IMR-90 (cell line): Measurements from ENCODE around the gene SGMS1. TPM values are rescaled to one million over a fixed set of nuclear protein-coding genes. Genes with fewer than 3 reads are reported as not detected.

ENCODE experiments used
- ATAC-seq: fragments of 200-7000 bp; cut with Tn5 transposase; 2 replicates; pipeline ENCODE4 v1.9.1; 2020; ENCODE audit warnings: low read depth, mild to moderate bottlenecking, moderate library complexity
- BruUV-seq: library from RNA; stranded (reverse); fragments of 400-500 nt; replicated peaks from 2 replicates; lab custom pipeline; 2021; lab: Mats Ljungman, UMichigan
- CTCF ChIA-PET: fragments of 300-600 bp; formaldehyde crosslinking; extraction: SDS; loops from one replicate; lab custom pipeline; 2021; ENCODE audit warnings: antibody characterized with exemption; lab: Yijun Ruan, JAX
- POLR2A ChIA-PET: fragments of 300-600 bp; sonication (Branson Sonifier 250); formaldehyde crosslinking; loops from one replicate; lab custom pipeline; 2022; ENCODE audit warnings: antibody characterized with exemption; ENCODE audit not compliant: unreplicated experiment; lab: Charles Lee
- DNase-seq: peaks from one replicate; pipeline ENCODE4 v3.0.0; 2013
- H2AFZ ChIP-seq: replicated peaks from 2 replicates; pipeline ENCODE3; 2013; ENCODE audit warnings: low read length, mild to moderate bottlenecking; ENCODE audit not compliant: poor library complexity
- H2AK5ac ChIP-seq: 2 replicates; pipeline ENCODE4 v1.6.1; 2013; ENCODE audit warnings: low read depth, low read length, inconsistent platforms
- H2AK9ac ChIP-seq: replicated peaks from 2 replicates; pipeline ENCODE3; 2013; ENCODE audit warnings: mild to moderate bottlenecking, low read depth, low read length, moderate library complexity; ENCODE audit not compliant: poor library complexity
- H2BK120ac ChIP-seq: 2 replicates; pipeline ENCODE4 v1.6.1; 2013; ENCODE audit warnings: low read depth, low read length, inconsistent platforms
- H2BK15ac ChIP-seq: 3 replicates; pipeline ENCODE4 v1.6.1; 2013; ENCODE audit warnings: low read depth, low read length, inconsistent platforms
- H2BK20ac ChIP-seq: 2 replicates; pipeline ENCODE4 v1.6.1; 2013; ENCODE audit warnings: low read depth, mild to moderate bottlenecking, inconsistent platforms, low read length, moderate library complexity
- H2BK5ac ChIP-seq: 2 replicates; pipeline ENCODE4 v1.6.1; 2013; ENCODE audit warnings: mild to moderate bottlenecking, low read depth, low read length, inconsistent platforms; ENCODE audit not compliant: poor library complexity, severe bottlenecking
- H3K14ac ChIP-seq: replicated peaks from 2 replicates; pipeline ENCODE4 v1.6.1; 2013; ENCODE audit warnings: low read depth, low read length, inconsistent platforms
- H3K18ac ChIP-seq: 2 replicates; pipeline ENCODE4 v1.6.1; 2013; ENCODE audit warnings: low read depth, low read length, control low read depth
- H3K23ac ChIP-seq: 2 replicates; pipeline ENCODE4 v1.6.1; 2013; ENCODE audit warnings: low read depth, low read length, inconsistent platforms
- H3K27ac ChIP-seq: 2 replicates; pipeline ENCODE4 v1.5.1; 2013; ENCODE audit warnings: mild to moderate bottlenecking, control low read depth, low read length; ENCODE audit not compliant: insufficient read depth
- H3K27me3 ChIP-seq: 2 replicates; pipeline ENCODE4 v1.6.1; 2013; ENCODE audit warnings: low read length; ENCODE audit not compliant: control insufficient read depth, insufficient read depth
- H3K36me3 ChIP-seq: 2 replicates; pipeline ENCODE4 v1.6.1; 2013; ENCODE audit warnings: low read length, mixed read lengths; ENCODE audit not compliant: control insufficient read depth, insufficient read depth
- H3K4ac ChIP-seq: 2 replicates; pipeline ENCODE4 v1.6.1; 2013; ENCODE audit warnings: low read depth, low read length, inconsistent platforms
- H3K4me1 ChIP-seq: 2 replicates; pipeline ENCODE4 v1.6.1; 2013; ENCODE audit warnings: low read length, mixed read lengths; ENCODE audit not compliant: control insufficient read depth, insufficient read depth
- H3K4me2 ChIP-seq: 2 replicates; pipeline ENCODE4 v1.6.1; 2013; ENCODE audit warnings: low read depth, mild to moderate bottlenecking, control low read depth, low read length, moderate library complexity
- H3K4me3 ChIP-seq: 2 replicates; pipeline ENCODE4 v1.5.1; 2013; ENCODE audit warnings: low read depth, mild to moderate bottlenecking, control low read depth, low read length, moderate library complexity; ENCODE audit not compliant: insufficient read depth
- H3K56ac ChIP-seq: 2 replicates; pipeline ENCODE4 v1.6.1; 2013; ENCODE audit warnings: low read length, inconsistent platforms; ENCODE audit not compliant: insufficient read depth; ENCODE audit errors: extremely low read depth
- H3K79me1 ChIP-seq, 2 experiments: 2 replicates each; pipeline ENCODE4 v1.6.1; 2013; ENCODE audit warnings: low read length in 2 of 2, inconsistent platforms in 1 of 2, low read depth in 1 of 2
- H3K9ac ChIP-seq: 2 replicates; pipeline ENCODE4 v1.6.1; 2013; ENCODE audit warnings: low read depth, low read length, control low read depth
- H3K9me1 ChIP-seq: 2 replicates; pipeline ENCODE4 v1.6.1; 2013; ENCODE audit warnings: low read length, inconsistent platforms; ENCODE audit not compliant: insufficient read depth
- H3K9me3 ChIP-seq: 2 replicates; pipeline ENCODE4 v1.6.1; 2013; ENCODE audit warnings: low read length; ENCODE audit not compliant: control insufficient read depth, insufficient read depth
- H4K20me1 ChIP-seq: 2 replicates; pipeline ENCODE4 v1.6.1; 2013; ENCODE audit warnings: low read length, inconsistent platforms; ENCODE audit not compliant: insufficient read depth
- H4K5ac ChIP-seq: 2 replicates; pipeline ENCODE4 v1.6.1; 2013; ENCODE audit warnings: mild to moderate bottlenecking, low read depth, low read length, control low read depth
- H4K8ac ChIP-seq, 2 experiments: 2 replicates each; pipeline ENCODE4 v1.6.1; 2013; ENCODE audit warnings: low read depth in 2 of 2, low read length in 2 of 2, control low read depth in 1 of 2, inconsistent platforms in 1 of 2
- H4K91ac ChIP-seq: 2 replicates; pipeline ENCODE4 v1.6.1; 2013; ENCODE audit warnings: low read depth, low read length, inconsistent platforms; ENCODE audit not compliant: insufficient read depth
- BHLHE40 ChIP-seq: fragments of 150-350 bp; IDR thresholded peaks from 2 replicates; pipeline ENCODE4 v1.6.1; 2016; ENCODE audit warnings: mild to moderate bottlenecking, low read depth, low read length
- CEBPB ChIP-seq: IDR thresholded peaks from 2 replicates; pipeline ENCODE4 v1.6.1; 2012; ENCODE audit warnings: low read depth, low read length, improper control_type of control experiment
- CTCF ChIP-seq: conservative IDR thresholded peaks from 2 replicates; pipeline ENCODE4 v1.5.1; 2012; ENCODE audit warnings: mild to moderate bottlenecking, low read depth, low read length, improper control_type of control experiment
- FOS ChIP-seq: fragments of 150-350 bp; IDR thresholded peaks from 2 replicates; pipeline ENCODE4 v1.6.1; 2016; ENCODE audit warnings: low read depth, low read length
- MAZ ChIP-seq: IDR thresholded peaks from 2 replicates; pipeline ENCODE4 v1.6.1; 2012; ENCODE audit warnings: low read depth, mild to moderate bottlenecking, low read length, improper control_type of control experiment, moderate library complexity, borderline replicate concordance
- MXI1 ChIP-seq: IDR thresholded peaks from 2 replicates; pipeline ENCODE4 v1.6.1; 2012; ENCODE audit warnings: low read depth, mild to moderate bottlenecking, low read length, moderate library complexity, borderline replicate concordance
- POLR2A ChIP-seq: IDR thresholded peaks from 2 replicates; pipeline ENCODE4 v1.6.1; 2012; ENCODE audit warnings: mild to moderate bottlenecking, low read depth, low read length
- RAD21 ChIP-seq: IDR thresholded peaks from 2 replicates; pipeline ENCODE4 v1.6.1; 2012; ENCODE audit warnings: low read length, improper control_type of control experiment
- RFX5 ChIP-seq: IDR thresholded peaks from 2 replicates; pipeline ENCODE4 v1.8.0; 2012; ENCODE audit warnings: low read depth, mild to moderate bottlenecking, low read length, moderate library complexity
- USF2 ChIP-seq: fragments of 150-350 bp; IDR thresholded peaks from 2 replicates; pipeline ENCODE4 v1.6.1; 2017; ENCODE audit warnings: mild to moderate bottlenecking, antibody characterized with exemption, low read length, low read depth
- WGBS, 2 experiments: methylation state at CpG; one replicate each; pipeline versions ENCODE4 v1.1.5 to v1.1.7; 2013; ENCODE audit warnings: missing lambda C conversion rate in 2 of 2; ENCODE audit not compliant: insufficient read length in 1 of 2; ENCODE audit errors: extremely low coverage in 2 of 2; 5-methylcytosine and 5-hydroxymethylcytosine counted together
- dilution Hi-C: fragments of 300-500 bp; cut with HindIII; formaldehyde crosslinking; loops from one replicate; pipeline ENCODE4 v1.14.3; 2018; ENCODE audit warnings: low sequenced_read_pairs; ENCODE audit not compliant: unreplicated experiment
- in situ Hi-C: fragments of 300-500 bp; cut with MboI; formaldehyde crosslinking; loops from 3 replicates; pipeline ENCODE4 v1.14.3; 2019; ENCODE audit warnings: low sequenced_read_pairs, inconsistent platforms, mixed read lengths
- intact Hi-C: fragments of 100-400 bp; cut with micrococcal nuclease; formaldehyde crosslinking; loops from 2 replicates; pipeline ENCODE4 v1.10.0; 2022
- polyA plus RNA-seq, 3 experiments: library from polyadenylated mRNA; depleted of rRNA; stranded (reverse); fragments of >200 nt; gene quantifications; 2 replicates each; pipeline ENCODE4 v1.2.3, GENCODE V29; 2012; ENCODE audit warnings: low replicate concordance in 1 of 3
- total RNA-seq: library from RNA; depleted of rRNA; stranded (reverse); fragments of >200 nt; gene quantifications from 2 replicates; pipeline ENCODE4 v1.2.3, GENCODE V29; 2012

The SGMS1 gene
- total and polyA plus RNA-seq, 2 of the 4 experiments (the other 2 are of a cell fraction), result 9.8 to 30.8 TPM

GRCh38 chr10:50417486-50417885 is 206.3 kb downstream of the SGMS1 start:
- Histone ChIP-seq H3K27ac (no peak overlapping the region), H2BK5ac (peak overlapping the region; percentile 19), H3K9ac (peak overlapping the region; percentile 73), H3K36me3 (no peaks in the 10 kb centered on the region), H3K4me2 (peak overlapping the region; percentile 87), H4K20me1 (peaks cover 5% of the 10 kb centered on the region; the same call in 1 of the 2 replicates), H3K9me3 (no peaks in the 10 kb centered on the region), H3K79me1 (peaks cover 14 to 44% of the 10 kb centered on the region in 2 experiments), H4K5ac (no peak overlapping the region), H4K91ac (peak overlapping the region; percentile 81), H3K18ac (0 out of 2 replicates have a peak overlapping the region, but pooled peaks have one; percentile 5), H4K8ac (peak overlapping the region in 1 of 2 experiments; percentile 69; a peak in 1 of 4 replicates), H3K4me1 (peaks cover 10% of the 10 kb centered on the region; the same call in 1 of the 2 replicates), H3K14ac (peak overlapping the region; percentile 96), H2BK20ac (peak overlapping the region; percentile 58; the same call in 1 of the 2 replicates), H2AFZ (peak overlapping the region; percentile 92), H3K9me1 (peaks cover 13% of the 10 kb centered on the region), H3K23ac (peak overlapping the region; percentile 91), H3K4ac (peak overlapping the region; percentile 83), H2BK120ac (peak overlapping the region; percentile 82), H2AK9ac (peak overlapping the region; percentile 32), H2BK15ac (peak overlapping the region; percentile 28; the same call in 1 of the 3 replicates), H3K27me3 (no peaks in the 10 kb centered on the region), H3K4me3 (peak overlapping the region; percentile 47), H2AK5ac (peak overlapping the region; percentile 65), H3K56ac (peak overlapping the region; percentile 66; the same call in 1 of the 2 replicates)
- 100% methylated on average over 1 of the region's 6 CpGs; no CpG with 5 or more reads in 1 of the 2 experiments for WGBS, 2 experiments
- BruUV-seq, result no TSS peak
- ATAC-seq, result peak; percentile 7; the same call in 1 of the 2 replicates
- DNase-seq, result peak; percentile 3
- intact Hi-C loops (loop anchor here (5.0 kb wide), 1 partner anchor 90 kb away; no protein-coding TSS in a partner anchor), in situ Hi-C loops (loop anchor here (5.0 kb wide), 1 partner anchor 205 kb away; the partner anchor contains the start of gene SGMS1), dilution Hi-C loops (no loop called here)
- ChIA-PET POLR2A (interaction anchor here (1.2 kb wide), 1 partner anchor 138 kb away, joined by 5 read pairs; no protein-coding TSS in a partner anchor), CTCF (interaction anchor here (0.9 to 1.0 kb wide), 2 partner anchors 11 to 12 kb away, joined by 3 to 4 read pairs; no protein-coding TSS in a partner anchor)
- TF ChIP-seq RAD21 (no peak), USF2 (no peak), MXI1 (no peak), POLR2A (no peak), CEBPB (no peak), BHLHE40 (no peak), CTCF (no peak), RFX5 (no peak), MAZ (no peak), FOS (no peak)
